HEK293 (cell line): ENCODE data around the gene SCN8A.
"Not testable (repeated sequence)": the region's sequence is repeated elsewhere in the genome, so short reads cannot be mapped to it uniquely, and the experiment has no call there.

Experiments
- CTCF ChIA-PET: fragments of 350-600 bp; formaldehyde crosslinking; extraction: SDS; loops from one replicate; lab custom pipeline; 2021; ENCODE audit warnings: antibody characterized with exemption; lab: Yijun Ruan, JAX
- POLR2A ChIA-PET: fragments of 300-600 bp; formaldehyde crosslinking; extraction: SDS; loops from one replicate; lab custom pipeline; 2020; ENCODE audit warnings: antibody characterized with exemption, inconsistent platforms; lab: Yijun Ruan, JAX
- H3K27ac ChIP-seq: fragments of 200-500 bp; sonication (Bioruptor generic); 2 replicates; pipeline ENCODE4 v1.5.1; 2014; ENCODE audit warnings: low read depth, low read length, control low read depth, inconsistent platforms; ENCODE audit errors: extremely low read depth
- H3K36me3 ChIP-seq, 2 experiments: fragments of 200-500 bp in 1 of 2; sonication (Bioruptor generic) in 1 of 2; 1 replicate in 1 of 2; 2 replicates in 1 of 2; pipeline ENCODE4 v1.5.1; 2014 to 2017; ENCODE audit warnings: inconsistent platforms in 2 of 2, low read length in 2 of 2; ENCODE audit not compliant: control insufficient read depth in 2 of 2, insufficient read depth in 1 of 2
- H3K4me1 ChIP-seq: fragments of 200-500 bp; sonication (Bioruptor generic); 2 replicates; pipeline ENCODE4 v1.5.1; 2014; ENCODE audit warnings: mild to moderate bottlenecking, low read length, inconsistent platforms; ENCODE audit not compliant: control insufficient read depth, insufficient read depth
- H3K4me3 ChIP-seq: 2 replicates; pipeline ENCODE4 v1.5.1; 2011; ENCODE audit warnings: low read depth, mild to moderate bottlenecking, control low read depth, low read length, moderate library complexity
- H3K9me3 ChIP-seq: fragments of 200-500 bp; sonication (Bioruptor generic); 2 replicates; pipeline ENCODE4 v1.5.1; 2014; ENCODE audit warnings: low read depth, low read length, inconsistent platforms; ENCODE audit not compliant: control insufficient read depth, insufficient read depth
- AEBP2 ChIP-seq: fragments of 450-650 bp; formaldehyde crosslinking; IDR thresholded peaks from 2 replicates; pipeline ENCODE4 v1.5.1; 2016; ENCODE audit warnings: missing biosample characterization, missing genetic modification characterization, borderline replicate concordance
- FEZF1 ChIP-seq: fragments of 450-650 bp; formaldehyde crosslinking; IDR thresholded peaks from 2 replicates; pipeline ENCODE4 v1.5.1; 2016; ENCODE audit warnings: missing biosample characterization, missing genetic modification characterization
- GLIS1 ChIP-seq: fragments of 450-650 bp; formaldehyde crosslinking; IDR thresholded peaks from 2 replicates; pipeline ENCODE4 v1.5.1; 2016; ENCODE audit warnings: missing biosample characterization, missing genetic modification characterization
- KLF9 ChIP-seq: fragments of 450-650 bp; formaldehyde crosslinking; IDR thresholded peaks from 2 replicates; pipeline ENCODE4 v1.5.1; 2016; ENCODE audit warnings: missing biosample characterization, missing genetic modification characterization, low read depth
- RBAK ChIP-seq: fragments of 450-650 bp; formaldehyde crosslinking; IDR thresholded peaks from 2 replicates; pipeline ENCODE4 v1.5.1; 2016; ENCODE audit warnings: missing biosample characterization, missing genetic modification characterization
- WT1 ChIP-seq: fragments of 450-650 bp; formaldehyde crosslinking; IDR thresholded peaks from 2 replicates; pipeline ENCODE4 v1.5.1; 2016; ENCODE audit warnings: missing biosample characterization, missing genetic modification characterization
- YY2 ChIP-seq: fragments of 450-650 bp; formaldehyde crosslinking; IDR thresholded peaks from 2 replicates; pipeline ENCODE4 v1.5.1; 2016; ENCODE audit warnings: missing biosample characterization, missing genetic modification characterization
- ZNF280C ChIP-seq: fragments of 450-650 bp; formaldehyde crosslinking; IDR thresholded peaks from 2 replicates; pipeline ENCODE4 v1.5.1; 2016; ENCODE audit warnings: missing biosample characterization, missing genetic modification characterization
- ZNF571 ChIP-seq: fragments of 450-650 bp; formaldehyde crosslinking; IDR thresholded peaks from 2 replicates; pipeline ENCODE4 v1.5.0; 2017; ENCODE audit warnings: missing biosample characterization, missing genetic modification characterization
- ZNF677 ChIP-seq: fragments of 450-650 bp; IDR thresholded peaks from 2 replicates; pipeline ENCODE4 v1.5.0; 2018; ENCODE audit warnings: missing biosample characterization, mild to moderate bottlenecking, missing genetic modification characterization, moderate library complexity
- ZNF776 ChIP-seq: fragments of 450-650 bp; formaldehyde crosslinking; IDR thresholded peaks from 2 replicates; pipeline ENCODE4 v1.5.0; 2017; ENCODE audit warnings: missing biosample characterization, missing genetic modification characterization, borderline replicate concordance
- ZXDB ChIP-seq: fragments of 450-650 bp; formaldehyde crosslinking; IDR thresholded peaks from 2 replicates; pipeline ENCODE4 v1.5.1; 2016; ENCODE audit warnings: missing biosample characterization, missing genetic modification characterization
- TF ChIP-seq, protein P1 (sequence below): fragments of 450-650 bp; formaldehyde crosslinking; IDR thresholded peaks from 2 replicates; pipeline ENCODE4 v1.5.1; 2017; ENCODE audit warnings: missing biosample characterization, missing genetic modification characterization
- TF ChIP-seq, protein P2 (sequence below): fragments of 450-650 bp; formaldehyde crosslinking; IDR thresholded peaks from 2 replicates; pipeline ENCODE4 v1.5.1; 2016; ENCODE audit warnings: missing biosample characterization, missing genetic modification characterization
- TF ChIP-seq, protein P3 (sequence below): fragments of 450-650 bp; formaldehyde crosslinking; IDR thresholded peaks from 2 replicates; pipeline ENCODE4 v1.5.1; 2016; ENCODE audit warnings: missing biosample characterization, missing genetic modification characterization
- TF ChIP-seq, protein P4 (sequence below): IDR thresholded peaks from 2 replicates; pipeline ENCODE4 v1.6.1; 2011; ENCODE audit warnings: mild to moderate bottlenecking, low read depth, low read length, borderline replicate concordance

SCN8A gene

GRCh38 chr12:51642286-51642685 is 51.3 kb downstream of the SCN8A start:
- ChIA-PET POLR2A (no interaction called here), CTCF (interaction anchor here (0.6 to 0.7 kb wide), 2 partner anchors 58 to 110 kb away, joined by 3 to 4 read pairs; no protein-coding TSS in a partner anchor)
- H3K9me3 ChIP-seq: no peaks in the 10 kb centered on the region
- H3K4me1 ChIP-seq: no peaks in the 10 kb centered on the region
- TF ChIP-seq, protein P1, sequence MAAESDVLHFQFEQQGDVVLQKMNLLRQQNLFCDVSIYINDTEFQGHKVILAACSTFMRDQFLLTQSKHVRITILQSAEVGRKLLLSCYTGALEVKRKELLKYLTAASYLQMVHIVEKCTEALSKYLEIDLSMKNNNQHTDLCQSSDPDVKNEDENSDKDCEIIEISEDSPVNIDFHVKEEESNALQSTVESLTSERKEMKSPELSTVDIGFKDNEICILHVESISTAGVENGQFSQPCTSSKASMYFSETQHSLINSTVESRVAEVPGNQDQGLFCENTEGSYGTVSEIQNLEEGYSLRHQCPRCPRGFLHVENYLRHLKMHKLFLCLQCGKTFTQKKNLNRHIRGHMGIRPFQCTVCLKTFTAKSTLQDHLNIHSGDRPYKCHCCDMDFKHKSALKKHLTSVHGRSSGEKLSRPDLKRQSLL (tag by site-specific recombination): no peak
- TF ChIP-seq ZNF571 (tag by site-specific recombination) (no peak), ZNF677 (tag by site-specific recombination) (no peak)
- H3K36me3 ChIP-seq: no peaks in the 10 kb centered on the region
- no peak overlapping the region for H3K27ac ChIP-seq
- no peak overlapping the region for H3K4me3 ChIP-seq

DNA sequence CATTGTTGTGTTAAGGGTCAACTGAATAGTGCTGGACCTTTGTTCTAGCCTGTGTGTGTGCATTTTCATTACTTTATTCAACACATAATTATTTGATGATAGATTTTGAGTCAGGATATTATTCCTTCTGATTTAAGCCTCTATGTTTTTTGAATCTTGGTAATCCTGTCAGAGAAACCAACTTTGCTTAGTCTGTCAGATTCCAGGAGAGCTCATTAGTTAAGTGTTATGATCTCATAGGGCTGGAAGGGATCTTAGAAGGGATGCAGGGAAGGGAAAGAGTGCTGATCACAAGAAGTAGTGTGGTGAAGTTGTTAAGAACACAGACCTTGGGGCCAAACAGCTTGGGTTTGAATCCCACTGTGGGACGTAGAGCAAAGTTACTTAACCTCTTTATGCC is 52.9 kb downstream of the SCN8A start:
- Histone ChIP-seq H3K27ac (no peak overlapping the region), H3K36me3 (no peaks in the 10 kb centered on the region), H3K4me3 (no peak overlapping the region), H3K9me3 (no peaks in the 10 kb centered on the region), H3K4me1 (no peaks in the 10 kb centered on the region)
- ChIA-PET POLR2A (no interaction called here), CTCF (no interaction called here)
- no peak for TF ChIP-seq FEZF1
- TF ChIP-seq, protein P2, sequence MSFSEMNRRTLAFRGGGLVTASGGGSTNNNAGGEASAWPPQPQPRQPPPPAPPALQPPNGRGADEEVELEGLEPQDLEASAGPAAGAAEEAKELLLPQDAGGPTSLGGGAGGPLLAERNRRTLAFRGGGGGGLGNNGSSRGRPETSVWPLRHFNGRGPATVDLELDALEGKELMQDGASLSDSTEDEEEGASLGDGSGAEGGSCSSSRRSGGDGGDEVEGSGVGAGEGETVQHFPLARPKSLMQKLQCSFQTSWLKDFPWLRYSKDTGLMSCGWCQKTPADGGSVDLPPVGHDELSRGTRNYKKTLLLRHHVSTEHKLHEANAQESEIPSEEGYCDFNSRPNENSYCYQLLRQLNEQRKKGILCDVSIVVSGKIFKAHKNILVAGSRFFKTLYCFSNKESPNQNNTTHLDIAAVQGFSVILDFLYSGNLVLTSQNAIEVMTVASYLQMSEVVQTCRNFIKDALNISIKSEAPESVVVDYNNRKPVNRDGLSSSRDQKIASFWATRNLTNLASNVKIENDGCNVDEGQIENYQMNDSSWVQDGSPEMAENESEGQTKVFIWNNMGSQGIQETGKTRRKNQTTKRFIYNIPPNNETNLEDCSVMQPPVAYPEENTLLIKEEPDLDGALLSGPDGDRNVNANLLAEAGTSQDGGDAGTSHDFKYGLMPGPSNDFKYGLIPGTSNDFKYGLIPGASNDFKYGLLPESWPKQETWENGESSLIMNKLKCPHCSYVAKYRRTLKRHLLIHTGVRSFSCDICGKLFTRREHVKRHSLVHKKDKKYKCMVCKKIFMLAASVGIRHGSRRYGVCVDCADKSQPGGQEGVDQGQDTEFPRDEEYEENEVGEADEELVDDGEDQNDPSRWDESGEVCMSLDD (tag by site-specific recombination): no peak
- TF ChIP-seq AEBP2: no peak
- no peak for TF ChIP-seq RBAK (tag by site-specific recombination)
- no peak for TF ChIP-seq KLF9 (tag by site-specific recombination)
- TF ChIP-seq ZNF776 (tag by site-specific recombination): no peak
- TF ChIP-seq, protein P3, sequence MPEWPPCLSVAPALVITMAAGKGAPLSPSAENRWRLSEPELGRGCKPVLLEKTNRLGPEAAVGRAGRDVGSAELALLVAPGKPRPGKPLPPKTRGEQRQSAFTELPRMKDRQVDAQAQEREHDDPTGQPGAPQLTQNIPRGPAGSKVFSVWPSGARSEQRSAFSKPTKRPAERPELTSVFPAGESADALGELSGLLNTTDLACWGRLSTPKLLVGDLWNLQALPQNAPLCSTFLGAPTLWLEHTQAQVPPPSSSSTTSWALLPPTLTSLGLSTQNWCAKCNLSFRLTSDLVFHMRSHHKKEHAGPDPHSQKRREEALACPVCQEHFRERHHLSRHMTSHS: no peak
- TF ChIP-seq ZXDB (tag by site-specific recombination): no peak
- TF ChIP-seq GLIS1 (tag by site-specific recombination): no peak
- TF ChIP-seq ZNF280C: no peak
- TF ChIP-seq, protein P4, sequence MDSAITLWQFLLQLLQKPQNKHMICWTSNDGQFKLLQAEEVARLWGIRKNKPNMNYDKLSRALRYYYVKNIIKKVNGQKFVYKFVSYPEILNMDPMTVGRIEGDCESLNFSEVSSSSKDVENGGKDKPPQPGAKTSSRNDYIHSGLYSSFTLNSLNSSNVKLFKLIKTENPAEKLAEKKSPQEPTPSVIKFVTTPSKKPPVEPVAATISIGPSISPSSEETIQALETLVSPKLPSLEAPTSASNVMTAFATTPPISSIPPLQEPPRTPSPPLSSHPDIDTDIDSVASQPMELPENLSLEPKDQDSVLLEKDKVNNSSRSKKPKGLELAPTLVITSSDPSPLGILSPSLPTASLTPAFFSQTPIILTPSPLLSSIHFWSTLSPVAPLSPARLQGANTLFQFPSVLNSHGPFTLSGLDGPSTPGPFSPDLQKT: no peak
- TF ChIP-seq WT1: no peak
- TF ChIP-seq YY2 (tag by site-specific recombination): no peak

GRCh38 chr12:51644691-51645090 is 53.7 kb downstream of the SCN8A start:
- H3K36me3 ChIP-seq, H3K9me3 ChIP-seq, POLR2A ChIA-PET, H3K4me3 ChIP-seq, H3K4me1 ChIP-seq, H3K27ac ChIP-seq, CTCF ChIA-PET: not testable (repeated sequence)
